DOHH2 (cell line): Measurements from ENCODE around the gene SEMA4C.

Source experiments
- EZH2phosphoT487 ChIP-seq: fragments of 200-600 bp; sonication (generic); IDR thresholded peaks from 2 replicates; pipeline ENCODE4 v1.6.1; 2017; ENCODE audit warnings: borderline replicate concordance, mild to moderate bottlenecking, antibody characterized with exemption, low read length, moderate library complexity, mixed read lengths
- TF ChIP-seq, protein P1 (sequence below): fragments of 200-600 bp; sonication (generic); IDR thresholded peaks from one replicate; pipeline ENCODE4 v1.5.1; 2014; ENCODE audit warnings: antibody characterized with exemption, mild to moderate bottlenecking, low read depth, low read length; ENCODE audit not compliant: poor library complexity, severe bottlenecking

GRCh38 chr2:96809951-96810782, 59.7 kb downstream of the SEMA4C start:
- TF ChIP-seq, protein P1, sequence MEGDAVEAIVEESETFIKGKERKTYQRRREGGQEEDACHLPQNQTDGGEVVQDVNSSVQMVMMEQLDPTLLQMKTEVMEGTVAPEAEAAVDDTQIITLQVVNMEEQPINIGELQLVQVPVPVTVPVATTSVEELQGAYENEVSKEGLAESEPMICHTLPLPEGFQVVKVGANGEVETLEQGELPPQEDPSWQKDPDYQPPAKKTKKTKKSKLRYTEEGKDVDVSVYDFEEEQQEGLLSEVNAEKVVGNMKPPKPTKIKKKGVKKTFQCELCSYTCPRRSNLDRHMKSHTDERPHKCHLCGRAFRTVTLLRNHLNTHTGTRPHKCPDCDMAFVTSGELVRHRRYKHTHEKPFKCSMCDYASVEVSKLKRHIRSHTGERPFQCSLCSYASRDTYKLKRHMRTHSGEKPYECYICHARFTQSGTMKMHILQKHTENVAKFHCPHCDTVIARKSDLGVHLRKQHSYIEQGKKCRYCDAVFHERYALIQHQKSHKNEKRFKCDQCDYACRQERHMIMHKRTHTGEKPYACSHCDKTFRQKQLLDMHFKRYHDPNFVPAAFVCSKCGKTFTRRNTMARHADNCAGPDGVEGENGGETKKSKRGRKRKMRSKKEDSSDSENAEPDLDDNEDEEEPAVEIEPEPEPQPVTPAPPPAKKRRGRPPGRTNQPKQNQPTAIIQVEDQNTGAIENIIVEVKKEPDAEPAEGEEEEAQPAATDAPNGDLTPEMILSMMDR, result no peak
- no peak for TF ChIP-seq EZH2phosphoT487
